NCI-H1048 (cell line): Measurements from ENCODE around the gene SYT10.
"Not testable (repeated sequence)": the region's sequence is repeated elsewhere in the genome, so short reads cannot be mapped to it uniquely, and the experiment has no call there.

ENCODE experiments used
- DNase-seq: peaks from one replicate; lab custom pipeline; 2025; lab: John Stamatoyannopoulos, UW

SYT10 gene

GRCh38 chr12:33439587-33440011 lies at the start of gene SYT10:
TSS of gene SYT10 (minus strand) at chr12:33439819. CDS start at chr12:33439522, 297 bp downstream.
- no peak for DNase-seq

DNA sequence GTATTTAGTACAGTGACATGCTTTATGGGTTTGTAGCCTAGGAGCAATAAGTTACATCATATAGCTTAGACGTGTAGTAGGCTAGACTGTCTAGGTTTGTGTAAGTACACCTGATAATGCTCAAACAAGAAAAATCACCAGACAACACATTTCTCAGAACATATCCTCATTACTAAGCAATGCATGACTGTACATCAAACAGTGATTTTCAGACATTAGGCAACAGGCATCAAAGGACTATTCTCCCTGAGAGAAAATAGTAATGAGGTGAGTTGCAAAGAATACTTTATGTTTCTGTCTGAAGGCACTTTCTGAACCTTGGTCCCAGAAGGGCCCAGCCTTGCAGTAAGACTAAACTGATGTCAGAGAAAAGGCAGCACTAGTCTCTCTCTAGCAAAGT lies 48.4 kb upstream of the SYT10 start:
- no peak for DNase-seq

DNA sequence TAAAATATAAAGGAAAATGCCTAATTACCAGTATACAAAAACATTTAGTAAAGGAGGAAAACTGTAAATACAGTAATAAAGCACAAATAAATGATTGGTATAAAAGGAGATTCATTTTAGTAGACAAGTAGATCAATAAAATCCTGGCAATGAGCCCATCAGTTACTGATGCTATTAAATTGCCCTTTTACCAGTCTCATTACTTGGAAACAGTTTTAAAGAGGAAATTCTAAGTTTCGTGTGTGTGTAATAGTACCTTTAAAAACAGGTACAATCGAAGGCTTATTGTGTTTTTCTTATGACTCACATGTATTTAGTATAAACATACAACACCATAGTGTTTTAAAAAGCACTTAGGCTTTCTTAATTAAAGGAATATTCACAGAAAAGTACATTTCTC lies 46.4 kb upstream of the SYT10 start:
- no peak for DNase-seq

DNA sequence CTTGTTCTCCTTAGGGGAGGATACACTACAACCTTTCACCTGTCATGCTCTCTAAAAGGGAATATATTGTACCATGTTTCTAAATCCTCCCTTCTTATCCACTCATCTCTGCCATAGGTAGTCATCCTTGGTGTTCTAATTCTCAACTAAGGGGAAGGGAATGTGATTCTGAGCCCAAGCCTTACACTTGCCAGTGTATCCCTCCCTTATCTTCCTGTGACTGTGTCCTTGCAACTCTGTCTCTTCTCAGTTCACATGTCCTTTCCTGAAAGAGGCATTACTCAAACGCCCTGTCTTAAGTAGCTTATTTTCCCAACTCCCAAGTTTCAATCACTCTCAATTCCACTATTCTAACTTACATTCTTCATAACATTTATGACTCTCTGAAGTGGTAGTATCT lies 44.5 kb upstream of the SYT10 start:
- no peak for DNase-seq

GRCh38 chr12:33480366-33480765 lies 40.7 kb upstream of the SYT10 start:
- DNase-seq, result no peak

DNA sequence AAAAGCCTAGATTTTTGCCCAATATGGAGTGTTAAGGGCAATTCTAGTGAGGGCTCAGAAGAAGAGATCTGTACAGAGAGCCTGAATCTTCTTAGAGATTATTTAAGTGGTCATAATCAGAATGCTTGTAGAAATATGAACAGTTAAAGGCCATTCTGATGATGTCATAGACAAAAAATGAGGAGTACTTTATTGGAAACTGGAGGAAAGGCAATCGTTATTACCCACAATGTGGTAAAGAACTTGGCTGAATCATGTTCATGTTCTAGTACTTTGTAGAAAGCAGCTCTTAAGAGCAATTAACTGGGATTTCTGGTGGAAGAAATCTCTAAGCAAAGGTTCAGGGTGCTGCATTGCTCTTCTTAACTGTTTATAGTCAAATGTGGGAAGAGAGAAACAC lies 36.4 kb upstream of the SYT10 start:
- DNase-seq, result no peak

DNA sequence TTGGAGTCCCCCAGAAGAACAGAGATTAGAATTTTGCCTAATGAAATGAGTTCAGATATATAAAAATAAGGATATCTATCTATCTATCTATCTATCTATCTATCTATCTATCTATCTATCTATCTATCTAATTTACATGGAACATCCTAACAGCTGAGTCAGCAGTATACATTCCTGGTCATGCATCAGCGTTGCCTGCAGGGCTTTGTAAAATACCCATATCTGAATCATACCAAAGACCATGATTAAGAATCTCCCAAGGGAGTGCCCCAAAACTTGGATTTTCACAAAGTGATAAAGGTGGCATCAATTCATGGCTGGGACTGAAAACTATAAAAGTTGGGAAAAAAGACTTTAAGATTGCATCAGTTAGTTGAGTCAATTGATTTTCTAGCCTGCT lies 32.7 kb upstream of the SYT10 start:
- no peak for DNase-seq

DNA sequence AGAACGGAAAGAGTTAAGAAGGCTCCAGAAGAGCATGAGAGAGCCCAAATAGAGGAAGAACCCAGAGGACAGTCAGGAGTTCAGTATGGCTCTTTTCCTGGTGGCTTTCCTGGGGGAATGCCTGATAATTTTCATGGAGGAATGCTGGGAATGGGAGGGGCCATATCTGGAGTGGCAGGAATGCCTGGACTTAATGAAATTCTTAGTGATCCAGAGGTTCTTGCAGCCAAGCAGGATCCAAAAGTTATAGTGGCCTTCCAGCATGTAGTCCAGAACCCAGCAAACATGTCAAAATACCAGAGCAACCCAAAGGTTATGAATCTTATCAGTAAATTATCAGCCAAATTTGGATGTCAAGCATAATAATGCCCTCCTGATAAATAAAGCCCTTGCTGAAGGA lies 15.5 kb upstream of the SYT10 start:
- no peak for DNase-seq

- no peak for DNase-seq
These were observed 10.9 kb upstream of the SYT10 start for GRCh38 chr12:33450480-33450879.

DNA sequence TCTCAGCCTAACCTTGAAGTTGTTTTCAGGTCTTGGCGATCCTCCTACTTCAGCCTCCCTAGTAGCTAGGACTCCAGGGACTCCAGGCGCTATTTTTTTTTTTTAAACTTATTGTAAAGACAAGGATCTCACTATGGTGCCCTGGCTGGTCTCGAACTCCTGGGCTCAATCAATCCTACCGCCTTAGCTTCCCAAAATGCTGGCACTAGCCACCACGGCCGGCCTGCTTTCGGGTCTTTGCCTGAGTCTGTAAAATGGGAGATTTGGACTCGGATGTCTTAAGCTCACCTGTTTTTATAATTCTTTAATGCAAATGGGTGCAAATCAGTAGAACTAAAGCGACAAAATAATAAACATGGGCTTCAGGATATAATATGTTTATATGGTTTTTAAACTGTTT lies 858 bp upstream of the SYT10 start:
- DNase-seq, result no peak

DNA sequence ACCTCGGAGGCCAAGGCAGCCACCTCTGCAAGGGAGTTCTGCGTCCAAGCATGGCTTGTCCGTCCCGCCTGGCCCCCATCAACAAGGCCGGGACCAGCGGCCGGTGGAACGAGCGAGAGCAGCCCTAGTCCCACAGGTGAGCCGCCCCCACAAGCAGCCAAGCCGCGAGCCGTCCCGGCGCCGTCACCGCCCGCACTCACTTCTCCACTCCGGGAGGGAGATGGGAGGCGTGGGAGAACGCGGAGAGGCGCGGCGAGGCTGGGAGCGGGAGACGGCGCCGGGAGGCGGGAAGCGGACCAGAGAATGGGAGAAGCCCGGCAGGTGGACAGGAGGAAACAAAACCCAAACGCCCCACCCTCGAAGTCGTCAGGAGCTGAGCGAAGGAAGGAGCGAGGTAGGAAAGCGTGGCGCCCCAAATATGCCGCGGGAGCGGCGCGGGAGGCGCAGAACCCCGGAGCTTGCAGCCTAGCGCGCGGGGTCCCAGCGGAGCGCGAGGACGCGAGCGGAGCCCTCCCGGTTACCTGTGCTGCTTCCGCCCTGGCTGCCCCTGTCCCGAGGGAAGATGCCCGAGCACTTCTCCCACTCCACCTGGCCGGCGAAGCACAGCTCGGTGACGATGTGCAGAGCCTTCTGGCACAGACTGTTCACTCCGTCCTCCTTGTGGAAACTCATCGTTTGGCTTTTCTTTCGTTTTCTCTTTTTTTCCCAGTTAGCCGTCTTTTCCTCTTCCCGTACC lies 600 bp downstream of the SYT10 start:
- no peak for DNase-seq

GRCh38 chr12:33438025-33438772 lies 1.4 kb downstream of the SYT10 start:
- no peak for DNase-seq

DNA sequence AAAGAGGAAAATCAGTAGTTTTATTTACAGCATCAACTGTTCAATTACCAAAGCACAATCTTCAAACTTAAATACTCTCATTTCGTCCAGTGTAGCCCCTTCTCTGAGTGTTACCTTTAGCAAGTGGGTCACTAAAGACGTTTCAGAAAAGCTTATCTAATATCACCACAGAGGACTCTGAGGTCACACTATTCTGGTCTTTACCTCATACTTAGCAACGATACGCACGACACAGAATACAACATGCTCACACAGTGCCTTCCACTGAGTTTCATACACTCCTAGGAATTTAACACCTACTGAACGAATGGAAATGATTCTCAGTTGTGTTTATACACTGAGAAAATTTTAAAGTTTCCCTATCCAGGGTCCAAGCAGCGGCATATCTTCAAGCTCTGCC lies 2.0 kb downstream of the SYT10 start:
- DNase-seq, result no peak

GRCh38 chr12:33432992-33433391 lies 6.6 kb downstream of the SYT10 start:
- no peak for DNase-seq

- DNase-seq, result no peak
These were observed 8.0 kb downstream of the SYT10 start for GRCh38 chr12:33431648-33432047.

DNA sequence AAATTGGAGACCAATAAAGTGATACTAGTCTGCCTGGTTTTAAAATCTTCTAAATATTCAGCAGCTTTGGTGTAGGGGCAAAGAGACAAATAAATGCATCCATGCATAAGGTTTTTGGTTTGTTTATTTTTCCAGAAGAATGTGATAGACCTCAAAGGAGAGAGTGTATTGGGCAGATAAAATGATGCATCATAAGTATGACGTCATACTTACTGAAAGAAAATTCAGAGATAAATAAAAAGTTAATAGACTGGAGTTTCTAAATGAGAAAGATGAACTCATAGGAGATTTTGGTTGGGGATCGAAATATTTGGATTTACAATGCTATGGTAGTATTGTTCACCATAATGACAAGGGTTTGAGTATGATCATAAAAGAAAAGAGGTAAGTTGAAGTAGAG lies 10.2 kb downstream of the SYT10 start:
- no peak for DNase-seq

DNA sequence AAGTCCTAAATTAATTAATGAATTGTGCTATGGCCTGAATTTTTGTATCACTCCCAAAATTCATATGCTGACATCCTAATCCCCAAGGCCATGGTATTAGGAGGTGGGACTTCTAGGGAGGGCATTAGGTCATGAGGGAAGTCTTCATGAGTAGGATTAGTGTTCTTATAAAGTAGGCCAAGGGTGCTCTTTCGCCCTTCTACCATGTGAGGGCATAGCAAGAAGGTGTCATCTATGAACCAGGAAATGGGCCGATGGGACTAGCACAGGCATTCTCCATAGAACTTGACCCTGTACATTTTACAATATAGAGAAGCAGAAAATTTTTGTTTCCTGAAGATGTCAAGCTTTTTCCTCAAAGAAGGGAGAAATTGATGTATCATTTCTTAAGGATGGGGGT lies 12.5 kb downstream of the SYT10 start:
- DNase-seq, result no peak

DNA sequence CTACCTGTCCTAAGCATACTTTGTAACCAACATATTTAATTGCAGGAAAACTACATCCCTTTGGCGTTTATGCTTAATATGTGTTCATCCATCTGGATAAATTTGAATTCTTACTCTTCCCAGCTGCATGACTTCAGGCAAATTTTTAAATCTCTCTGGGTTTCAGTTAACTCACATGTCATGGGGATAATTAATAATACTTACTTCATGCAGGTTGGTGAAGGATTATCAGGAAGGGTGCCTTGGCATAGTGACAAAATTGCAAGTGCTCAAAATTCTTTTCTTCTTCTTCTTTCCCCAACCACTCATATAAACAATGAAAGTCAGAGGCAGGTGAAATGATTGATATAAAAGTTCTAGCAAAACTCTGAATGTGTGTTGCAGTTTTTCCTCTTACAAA lies 15.9 kb downstream of the SYT10 start:
- DNase-seq, result peak; percentile 52

GRCh38 chr12:33412410-33412809 lies 27.2 kb downstream of the SYT10 start:
- not testable (repeated sequence) for DNase-seq

GRCh38 chr12:33383503-33383902 lies 56.1 kb downstream of the SYT10 start:
- DNase-seq, result no peak

DNA sequence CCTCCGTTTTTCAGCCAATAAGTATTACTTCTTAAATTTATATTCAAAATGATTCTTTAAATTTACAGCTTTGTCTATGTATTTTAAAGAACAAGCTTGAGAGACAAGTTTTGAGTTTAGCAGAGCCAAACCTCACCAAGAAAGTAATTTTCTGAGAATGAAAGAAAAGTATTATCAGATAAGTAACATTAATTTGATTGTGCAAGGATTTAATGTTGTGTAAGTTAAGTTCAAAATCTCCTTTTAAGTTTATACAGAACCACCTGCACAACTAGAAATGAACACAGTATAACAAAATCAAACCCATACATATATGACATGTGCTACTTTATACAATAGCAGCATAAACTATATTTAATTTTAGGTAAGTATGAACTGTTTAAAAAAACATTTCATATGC lies 63.5 kb downstream of the SYT10 start:
- DNase-seq, result no peak

DNA sequence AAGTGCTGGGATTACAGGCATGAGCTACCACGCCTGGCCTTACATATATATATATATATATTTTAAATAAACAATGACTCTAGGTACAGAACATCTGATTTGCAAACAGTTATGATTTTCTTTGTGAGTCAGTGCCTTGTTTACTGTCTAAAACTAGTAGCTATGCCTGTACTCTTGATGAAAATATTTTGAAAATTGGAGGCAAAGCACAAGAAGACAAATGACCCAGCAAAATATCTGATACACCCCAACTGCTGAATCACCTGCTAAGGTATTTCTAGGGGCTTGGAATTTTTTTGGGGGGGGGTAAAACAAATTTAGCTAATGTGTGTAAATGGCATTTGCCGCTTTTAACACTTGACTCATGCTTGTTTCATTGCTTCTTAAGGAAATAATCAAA lies 69.3 kb downstream of the SYT10 start:
- DNase-seq, result no peak

GRCh38 chr12:33357181-33357580 lies 82.4 kb downstream of the SYT10 start:
- no peak for DNase-seq

- DNase-seq, result no peak
These were observed 89.8 kb downstream of the SYT10 start for GRCh38 chr12:33349791-33350190.
